OCI-LY7 (cell line): ENCODE results near the gene TMEM255B. TPM values are rescaled to one million over a fixed set of nuclear protein-coding genes. Genes with fewer than 3 reads are reported as not detected.

Source experiments
- BruUV-seq: library from RNA; stranded (reverse); fragments of 400-500 nt; replicated peaks from 2 replicates; lab custom pipeline; 2021; lab: Mats Ljungman, UMichigan
- CTCF ChIA-PET: fragments of 300-600 bp; sonication (Branson Sonifier 250); formaldehyde crosslinking; loops from one replicate; lab custom pipeline; 2022; ENCODE audit warnings: antibody characterized with exemption; ENCODE audit not compliant: unreplicated experiment; lab: Charles Lee
- POLR2A ChIA-PET: fragments of 300-600 bp; sonication (Branson Sonifier 250); formaldehyde crosslinking; loops from one replicate; lab custom pipeline; 2022; ENCODE audit warnings: antibody characterized with exemption; lab: Charles Lee
- DNase-seq: peaks from one replicate; pipeline ENCODE4 v3.0.0-alpha.2; 2015; ENCODE audit warnings: low spot score
- H2AFZ ChIP-seq: fragments of 200-600 bp; sonication (generic), shearing (Covaris generic); 2 replicates; pipeline ENCODE4 v1.6.1; 2014; ENCODE audit warnings: mild to moderate bottlenecking, antibody characterized with exemption, low read length, moderate library complexity
- H3K27ac ChIP-seq: fragments of 200-600 bp; sonication (generic); 2 replicates; pipeline ENCODE4 v1.5.1; 2014; ENCODE audit warnings: mixed run types, low read depth, mild to moderate bottlenecking, moderate library complexity, low read length, inconsistent platforms; ENCODE audit not compliant: poor library complexity, severe bottlenecking
- H3K36me3 ChIP-seq: fragments of 200-600 bp; sonication (generic); 2 replicates; pipeline ENCODE4 v1.6.1; 2014; ENCODE audit warnings: mild to moderate bottlenecking, antibody characterized with exemption, low read length, moderate library complexity, mixed read lengths; ENCODE audit not compliant: insufficient read depth
- H3K4me1 ChIP-seq: fragments of 200-600 bp; sonication (generic); 2 replicates; pipeline ENCODE4 v1.5.1; 2014; ENCODE audit warnings: mild to moderate bottlenecking, low read length; ENCODE audit not compliant: insufficient read depth, poor library complexity, severe bottlenecking
- H3K4me2 ChIP-seq: fragments of 200-600 bp; sonication (generic); 2 replicates; pipeline ENCODE4 v1.6.1; 2014; ENCODE audit warnings: mild to moderate bottlenecking, low read length
- H3K4me3 ChIP-seq: fragments of 200-600 bp; sonication (generic); 2 replicates; pipeline ENCODE4 v1.5.1; 2014; ENCODE audit warnings: mild to moderate bottlenecking, low read depth, low read length; ENCODE audit not compliant: poor library complexity, severe bottlenecking
- H3K79me2 ChIP-seq: fragments of 200-600 bp; sonication (generic); 2 replicates; pipeline ENCODE4 v1.6.1; 2016; ENCODE audit warnings: low read depth, mild to moderate bottlenecking, low read length, moderate library complexity, mixed read lengths; ENCODE audit not compliant: insufficient read depth
- H3K9me2 ChIP-seq: fragments of 200-600 bp; sonication (generic); 2 replicates; pipeline ENCODE4 v1.6.1; 2016; ENCODE audit warnings: mild to moderate bottlenecking, low read length, mixed read lengths; ENCODE audit not compliant: insufficient read depth
- H3K9me3 ChIP-seq: fragments of 200-600 bp; sonication (generic); 2 replicates; pipeline ENCODE4 v1.6.1; 2014; ENCODE audit warnings: mild to moderate bottlenecking, mixed run types, low read length, mixed read lengths
- H4K20me1 ChIP-seq: fragments of 200-600 bp; sonication (generic); 2 replicates; pipeline ENCODE4 v1.6.1; 2014; ENCODE audit warnings: mild to moderate bottlenecking, antibody characterized with exemption, low read length, moderate library complexity, mixed read lengths; ENCODE audit not compliant: insufficient read depth
- EZH2phosphoT487 ChIP-seq: fragments of 200-600 bp; sonication (generic); IDR thresholded peaks from 2 replicates; pipeline ENCODE4 v1.6.1; 2018; ENCODE audit warnings: low read depth, borderline replicate concordance, mild to moderate bottlenecking, mixed run types, antibody characterized with exemption, low read length, moderate library complexity, mixed read lengths
- intact Hi-C: fragments of 100-400 bp; cut with micrococcal nuclease; formaldehyde crosslinking; loops from one replicate; pipeline ENCODE4 v1.10.0; 2022; ENCODE audit not compliant: unreplicated experiment
- total RNA-seq, 2 experiments: library from RNA; depleted of rRNA in 1 of 2; stranded (reverse); fragments of >200 nt in 1 of 2; shearing (Covaris generic) in 1 of 2; gene quantifications; 2 replicates each; pipeline ENCODE4 v1.2.3, GENCODE V29; 2014 to 2022
- TF ChIP-seq, protein P1 (sequence below): fragments of 200-600 bp; sonication (generic); conservative IDR thresholded peaks from 2 replicates; pipeline ENCODE4 v1.5.1; 2014; ENCODE audit warnings: mild to moderate bottlenecking, antibody characterized with exemption, low read length, moderate library complexity, mixed read lengths

The TMEM255B gene
- total RNA-seq, 2 experiments from 2014 or later = 2.6 to 6.8 TPM

DNA sequence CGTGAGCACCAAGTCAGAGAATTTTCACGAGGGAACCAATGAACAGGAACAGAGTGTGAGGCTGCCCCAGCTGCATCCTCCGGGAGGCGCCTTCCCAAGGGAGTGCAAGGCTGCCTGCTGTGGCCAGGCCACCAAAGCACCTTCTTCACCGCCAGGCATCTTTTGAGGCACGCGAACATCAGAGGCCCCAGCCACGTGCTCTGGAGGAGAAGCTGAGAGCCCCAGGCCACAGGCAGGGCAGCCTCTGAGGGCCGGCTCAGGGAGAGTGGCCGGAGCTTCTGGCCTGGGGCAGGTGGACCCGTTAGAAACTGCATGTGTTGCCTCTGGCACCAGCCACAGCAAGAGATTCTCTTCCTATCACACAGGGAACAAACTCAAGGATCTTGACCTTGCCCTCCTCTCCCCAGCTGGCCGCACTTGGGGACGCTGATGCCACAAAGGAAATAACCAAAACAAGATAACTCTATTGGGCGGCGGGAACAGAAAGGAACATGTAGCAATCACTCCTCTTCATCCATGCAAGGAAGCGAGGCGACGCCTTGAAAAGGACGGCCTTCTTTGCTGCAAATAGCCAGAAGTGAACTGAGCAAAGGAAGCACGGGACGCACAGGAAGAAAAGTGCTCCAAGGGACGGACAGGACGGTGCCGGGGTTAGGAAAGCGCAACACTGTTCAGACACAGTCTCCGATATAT, 85.0 kb downstream of the TMEM255B start:
- Histone ChIP-seq H3K36me3 (no peaks in the 10 kb centered on the region), H3K4me3 (no peak overlapping the region), H3K9me2 (no peaks in the 10 kb centered on the region), H2AFZ (no peak overlapping the region), H4K20me1 (no peaks in the 10 kb centered on the region), H3K9me3 (no peaks in the 10 kb centered on the region), H3K4me2 (no peak overlapping the region), H3K27ac (no peak overlapping the region), H3K4me1 (no peaks in the 10 kb centered on the region), H3K79me2 (no peaks in the 10 kb centered on the region)
- no peak for TF ChIP-seq EZH2phosphoT487
- TF ChIP-seq, protein P1, sequence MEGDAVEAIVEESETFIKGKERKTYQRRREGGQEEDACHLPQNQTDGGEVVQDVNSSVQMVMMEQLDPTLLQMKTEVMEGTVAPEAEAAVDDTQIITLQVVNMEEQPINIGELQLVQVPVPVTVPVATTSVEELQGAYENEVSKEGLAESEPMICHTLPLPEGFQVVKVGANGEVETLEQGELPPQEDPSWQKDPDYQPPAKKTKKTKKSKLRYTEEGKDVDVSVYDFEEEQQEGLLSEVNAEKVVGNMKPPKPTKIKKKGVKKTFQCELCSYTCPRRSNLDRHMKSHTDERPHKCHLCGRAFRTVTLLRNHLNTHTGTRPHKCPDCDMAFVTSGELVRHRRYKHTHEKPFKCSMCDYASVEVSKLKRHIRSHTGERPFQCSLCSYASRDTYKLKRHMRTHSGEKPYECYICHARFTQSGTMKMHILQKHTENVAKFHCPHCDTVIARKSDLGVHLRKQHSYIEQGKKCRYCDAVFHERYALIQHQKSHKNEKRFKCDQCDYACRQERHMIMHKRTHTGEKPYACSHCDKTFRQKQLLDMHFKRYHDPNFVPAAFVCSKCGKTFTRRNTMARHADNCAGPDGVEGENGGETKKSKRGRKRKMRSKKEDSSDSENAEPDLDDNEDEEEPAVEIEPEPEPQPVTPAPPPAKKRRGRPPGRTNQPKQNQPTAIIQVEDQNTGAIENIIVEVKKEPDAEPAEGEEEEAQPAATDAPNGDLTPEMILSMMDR = no peak
- no TSS peak for BruUV-seq
- DNase-seq = no peak
- CTCF ChIA-PET = no interaction called here
- POLR2A ChIA-PET = no interaction called here
- intact Hi-C loops = no loop called here

DNA sequence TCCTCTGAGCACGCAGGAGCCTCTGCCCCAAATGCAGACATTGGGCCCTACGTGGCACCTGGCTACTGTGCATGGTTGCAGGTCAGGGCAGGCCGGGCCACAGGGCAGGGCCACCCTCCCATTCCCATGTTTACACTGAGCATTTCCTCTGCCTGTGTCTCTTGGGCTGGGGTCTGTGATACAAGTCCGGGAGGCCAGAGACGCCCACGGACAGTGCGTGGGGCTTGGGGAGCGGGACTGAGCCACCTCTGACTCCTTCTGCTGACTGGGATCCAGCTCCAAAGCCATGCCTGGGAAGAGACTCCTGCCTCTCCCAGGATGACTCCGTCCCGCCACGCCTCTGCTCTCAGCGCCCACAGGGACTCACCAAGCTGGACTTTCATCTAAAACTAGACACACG, 86.0 kb downstream of the TMEM255B start:
- Histone ChIP-seq H3K9me3 (no peaks in the 10 kb centered on the region), H3K4me3 (no peak overlapping the region), H3K27ac (no peak overlapping the region), H3K79me2 (no peaks in the 10 kb centered on the region), H3K36me3 (no peaks in the 10 kb centered on the region), H3K9me2 (no peaks in the 10 kb centered on the region), H2AFZ (no peak overlapping the region), H4K20me1 (no peaks in the 10 kb centered on the region), H3K4me1 (no peaks in the 10 kb centered on the region), H3K4me2 (no peak overlapping the region)
- DNase-seq = no peak
- intact Hi-C loops = no loop called here
- POLR2A ChIA-PET = no interaction called here
- TF ChIP-seq EZH2phosphoT487 = no peak
- TF ChIP-seq, protein P1 = no peak
- no TSS peak for BruUV-seq
- CTCF ChIA-PET = no interaction called here
